ENCODE measurements around the gene KSR2.

KSR2 gene

GRCh38 chr12:117968151-117968789 lies 520 bp downstream of the KSR2 start:
- DNase-seq (ENCODE audit: low read depth in 1 of 2, low spot score in 1 of 2): no peak

DNA sequence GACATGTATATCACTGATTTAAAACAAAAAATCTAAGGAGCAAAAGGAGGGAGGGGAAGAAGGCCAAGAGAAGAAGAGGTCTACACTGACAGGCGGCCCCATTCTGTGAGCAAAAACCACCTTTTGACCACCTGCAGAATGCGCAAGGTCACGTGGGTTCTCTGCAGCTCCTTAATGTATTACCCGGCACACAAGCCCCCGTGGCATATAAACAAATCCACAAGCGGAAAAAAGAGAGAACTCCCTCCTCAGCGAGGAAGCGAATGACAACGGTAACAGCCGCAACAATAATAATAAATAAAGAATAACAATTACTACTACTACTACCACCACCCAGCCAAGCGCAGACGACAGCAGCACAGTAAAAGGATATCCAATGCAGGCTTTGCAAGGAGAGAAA lies 1.3 kb downstream of the KSR2 start:
- no peak for DNase-seq (ENCODE audit: low read depth in 1 of 2, low spot score in 1 of 2)

DNA sequence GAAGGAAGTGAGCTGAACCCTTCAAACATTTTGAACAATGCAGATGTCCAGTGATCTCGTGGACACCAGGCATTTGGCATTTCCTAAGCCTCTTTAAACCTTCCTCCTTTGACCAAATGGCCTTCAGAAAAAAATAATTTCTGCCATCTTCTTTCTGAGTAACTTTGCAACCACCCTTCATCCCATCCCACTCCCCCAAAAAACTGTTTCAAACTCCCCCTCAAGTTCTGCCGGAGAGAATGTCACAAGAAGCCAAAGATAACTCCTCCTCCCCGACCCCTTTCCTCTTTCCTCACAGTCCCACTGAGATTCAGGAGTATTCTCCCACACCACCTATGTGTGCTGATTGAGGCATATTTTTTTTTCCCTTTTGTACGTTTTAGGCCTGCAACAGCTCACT lies 1.7 kb downstream of the KSR2 start:
- DNase-seq (ENCODE audit: low read depth in 1 of 2, low spot score in 1 of 2): no peak

DNA sequence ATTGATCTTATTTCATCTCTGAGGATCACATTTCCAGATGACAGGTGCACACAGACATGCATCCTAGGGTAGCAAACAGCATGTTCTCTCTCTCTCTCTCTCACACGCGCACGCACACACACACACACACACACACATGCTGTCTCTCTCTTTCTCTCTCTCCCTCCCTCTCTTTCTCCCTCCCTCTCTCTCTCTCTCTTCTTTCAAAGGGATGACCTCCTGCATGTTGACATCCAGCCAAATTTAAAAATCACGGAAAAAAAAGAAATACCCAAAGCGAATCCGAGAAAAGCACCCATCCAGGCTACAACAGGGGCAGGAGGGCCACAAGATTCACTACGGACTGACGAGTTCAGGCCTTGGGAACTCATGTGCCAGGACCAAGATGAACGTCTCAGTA lies 2.3 kb downstream of the KSR2 start:
- no peak for DNase-seq (ENCODE audit: low read depth in 1 of 2, low spot score in 1 of 2)

- DNase-seq (ENCODE audit: low read depth in 1 of 2, low spot score in 1 of 2): no peak
These were observed 5.0 kb downstream of the KSR2 start for GRCh38 chr12:117963836-117964235.

DNA sequence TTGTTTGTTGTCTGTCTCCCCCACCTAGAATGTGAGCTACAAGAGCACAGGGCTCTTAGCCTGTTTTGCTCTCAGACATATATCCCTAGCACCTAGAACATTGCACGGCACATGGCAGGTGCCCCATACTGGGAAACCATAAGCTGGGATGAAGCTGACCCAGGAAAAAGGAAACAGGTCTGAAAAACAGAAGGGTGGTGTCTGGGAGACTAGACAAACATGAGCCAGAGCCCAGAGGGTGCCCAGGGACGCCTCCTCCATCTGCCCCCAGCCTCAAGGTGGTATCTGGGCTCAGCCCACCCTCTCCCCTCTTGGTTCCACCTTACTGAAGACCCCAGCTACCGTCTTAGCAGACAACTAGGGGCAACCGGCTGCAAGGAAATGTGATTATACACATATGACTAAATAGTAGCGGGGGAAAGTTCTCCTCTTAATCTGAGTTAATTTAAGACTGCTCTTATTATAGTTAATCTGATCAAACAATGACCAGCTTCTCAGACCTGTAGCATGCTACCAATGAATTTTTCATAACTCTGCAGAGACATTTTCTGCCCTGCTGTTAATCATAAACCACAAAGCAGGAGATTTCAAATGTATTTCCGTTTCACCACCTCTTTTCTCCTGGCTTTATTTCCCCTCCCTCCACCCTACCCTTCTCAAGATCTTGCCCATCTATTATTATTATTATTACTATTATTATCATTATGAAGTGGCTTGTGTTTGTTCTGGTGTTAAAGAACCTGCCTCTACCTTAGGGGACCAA lies 31.9 kb downstream of the KSR2 start:
- DNase-seq (ENCODE audit: low read depth in 1 of 2, low spot score in 1 of 2): no peak

DNA sequence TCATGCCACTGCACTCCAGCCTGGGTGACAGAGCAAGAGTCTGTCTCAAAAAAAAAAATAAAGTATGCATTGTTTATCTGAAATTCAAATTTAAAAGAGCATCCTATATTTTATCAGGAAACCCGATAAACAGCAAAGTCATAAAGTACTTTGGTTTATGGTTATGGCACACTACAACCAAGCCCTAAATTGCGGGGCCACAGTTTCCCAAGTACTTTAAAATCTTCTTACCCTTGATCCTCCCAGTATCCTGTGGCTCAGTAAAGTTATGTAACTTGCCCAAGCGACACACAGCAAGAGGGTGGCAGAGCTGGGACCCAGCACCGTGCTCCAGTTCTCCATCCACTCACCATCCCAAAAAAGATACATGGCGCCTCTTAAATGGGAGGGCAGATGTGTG lies 35.2 kb downstream of the KSR2 start:
- no peak for DNase-seq (ENCODE audit: low read depth in 1 of 2, low spot score in 1 of 2)

- no peak for DNase-seq (ENCODE audit: low read depth in 1 of 2, low spot score in 1 of 2)
These were observed 42.3 kb downstream of the KSR2 start for GRCh38 chr12:117926391-117926899.

DNA sequence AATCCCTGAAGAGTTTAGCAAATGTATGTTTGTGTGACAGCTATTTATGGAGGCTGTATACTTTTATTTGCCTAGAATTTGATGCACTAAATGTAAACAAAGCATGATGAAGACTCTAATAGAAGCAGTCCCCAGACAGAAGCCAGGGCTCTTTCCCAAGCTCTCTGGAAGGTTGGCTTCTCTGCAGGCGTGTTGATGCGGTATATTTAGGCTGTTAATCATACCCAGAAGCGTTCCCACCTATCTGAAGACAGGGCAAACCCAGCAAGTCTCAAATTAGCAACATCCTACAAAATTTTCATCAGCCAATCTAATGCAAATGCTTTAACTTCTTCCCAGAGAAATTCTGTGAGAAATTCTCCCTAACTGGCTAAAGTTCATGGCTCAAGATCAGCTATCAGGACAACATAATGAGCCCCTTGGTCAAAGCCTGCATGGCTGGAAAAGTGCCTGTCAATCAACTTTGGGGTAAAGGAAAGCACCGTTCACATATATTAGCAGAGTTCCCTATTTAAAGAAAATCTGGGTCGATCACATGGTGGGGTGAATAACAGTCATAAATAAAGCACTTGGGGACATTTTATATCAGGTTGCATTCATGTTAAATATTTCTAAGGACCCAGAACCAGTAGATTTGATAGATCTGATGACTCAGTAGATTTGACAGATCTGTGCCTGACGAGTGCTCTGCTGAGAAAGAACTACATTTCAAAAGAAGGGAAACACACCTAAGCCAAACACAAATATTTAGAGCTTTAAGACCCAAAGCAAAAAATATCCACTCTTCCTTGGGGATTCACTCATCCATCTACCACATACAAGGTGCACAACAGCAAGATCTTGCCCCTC lies 46.6 kb downstream of the KSR2 start:
- no peak for DNase-seq (ENCODE audit: low read depth in 1 of 2, low spot score in 1 of 2)

- DNase-seq (ENCODE audit: low read depth in 1 of 2, low spot score in 1 of 2): no peak
These were observed 49.3 kb downstream of the KSR2 start for GRCh38 chr12:117919479-117919878.

GRCh38 chr12:117914686-117915085 lies 54.1 kb downstream of the KSR2 start:
- no peak for DNase-seq (ENCODE audit: low read depth in 1 of 2, low spot score in 1 of 2)

- DNase-seq (ENCODE audit: low read depth in 1 of 2, low spot score in 1 of 2): no peak
These were observed 56.0 kb downstream of the KSR2 start for GRCh38 chr12:117912756-117913155.

GRCh38 chr12:117908411-117908810 lies 60.4 kb downstream of the KSR2 start:
- no peak for DNase-seq (ENCODE audit: low read depth in 1 of 2, low spot score in 1 of 2)

DNA sequence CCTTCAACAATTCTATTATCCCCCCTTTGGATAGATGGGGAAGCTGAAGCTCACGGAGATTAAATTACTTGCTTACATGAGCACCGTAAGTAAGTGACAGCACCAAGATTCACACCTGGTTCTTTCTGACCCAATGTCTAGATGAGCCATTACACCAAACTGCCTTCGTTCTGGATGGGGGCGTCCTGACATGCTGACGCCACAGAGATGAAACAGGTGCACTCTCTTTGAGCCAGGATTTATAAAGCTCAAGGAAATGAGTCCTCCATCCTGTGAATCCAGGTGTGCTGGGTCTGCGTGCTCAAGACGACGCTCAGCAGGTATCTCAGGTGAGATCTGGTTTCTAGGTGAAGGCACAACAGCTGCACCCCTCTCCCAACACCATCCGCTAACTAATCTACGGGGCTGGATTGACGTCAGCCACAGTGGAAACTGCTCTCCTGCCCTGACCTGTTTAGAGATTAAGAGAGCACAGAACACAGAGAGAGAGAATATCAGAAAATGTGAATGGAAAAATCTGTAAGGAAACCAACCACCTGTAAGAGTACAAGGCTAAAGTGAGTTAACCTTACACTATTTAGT lies 61.6 kb downstream of the KSR2 start:
- no peak for DNase-seq (ENCODE audit: low read depth in 1 of 2, low spot score in 1 of 2)

GRCh38 chr12:117904051-117904450 lies 64.7 kb downstream of the KSR2 start:
- no peak for DNase-seq (ENCODE audit: low read depth in 1 of 2, low spot score in 1 of 2)

- DNase-seq (ENCODE audit: low read depth in 1 of 2, low spot score in 1 of 2): no peak
These were observed 65.5 kb downstream of the KSR2 start for GRCh38 chr12:117903110-117903840.

DNA sequence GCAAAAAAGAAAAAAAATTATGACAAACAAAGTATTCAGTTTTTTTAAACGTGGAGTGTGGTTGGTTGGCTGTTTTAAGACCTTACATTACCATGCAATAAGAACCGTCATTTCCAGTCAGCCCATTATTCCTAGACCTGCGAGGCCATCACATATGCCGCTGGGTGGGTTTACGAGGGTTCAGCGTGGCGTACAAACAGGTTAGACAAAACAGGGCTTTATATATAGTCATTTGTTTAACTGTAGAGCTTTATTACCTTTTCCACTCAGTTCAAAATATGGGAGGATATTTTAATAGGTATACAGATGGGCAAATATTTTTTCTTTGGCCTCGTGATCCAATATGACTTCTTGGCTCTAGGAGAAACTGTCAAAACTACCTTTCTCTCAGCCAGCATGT lies 67.2 kb downstream of the KSR2 start:
- DNase-seq (ENCODE audit: low read depth in 1 of 2, low spot score in 1 of 2): no peak

- no peak for DNase-seq (ENCODE audit: low read depth in 1 of 2, low spot score in 1 of 2)
These were observed 68.2 kb downstream of the KSR2 start for GRCh38 chr12:117900561-117900960.

DNA sequence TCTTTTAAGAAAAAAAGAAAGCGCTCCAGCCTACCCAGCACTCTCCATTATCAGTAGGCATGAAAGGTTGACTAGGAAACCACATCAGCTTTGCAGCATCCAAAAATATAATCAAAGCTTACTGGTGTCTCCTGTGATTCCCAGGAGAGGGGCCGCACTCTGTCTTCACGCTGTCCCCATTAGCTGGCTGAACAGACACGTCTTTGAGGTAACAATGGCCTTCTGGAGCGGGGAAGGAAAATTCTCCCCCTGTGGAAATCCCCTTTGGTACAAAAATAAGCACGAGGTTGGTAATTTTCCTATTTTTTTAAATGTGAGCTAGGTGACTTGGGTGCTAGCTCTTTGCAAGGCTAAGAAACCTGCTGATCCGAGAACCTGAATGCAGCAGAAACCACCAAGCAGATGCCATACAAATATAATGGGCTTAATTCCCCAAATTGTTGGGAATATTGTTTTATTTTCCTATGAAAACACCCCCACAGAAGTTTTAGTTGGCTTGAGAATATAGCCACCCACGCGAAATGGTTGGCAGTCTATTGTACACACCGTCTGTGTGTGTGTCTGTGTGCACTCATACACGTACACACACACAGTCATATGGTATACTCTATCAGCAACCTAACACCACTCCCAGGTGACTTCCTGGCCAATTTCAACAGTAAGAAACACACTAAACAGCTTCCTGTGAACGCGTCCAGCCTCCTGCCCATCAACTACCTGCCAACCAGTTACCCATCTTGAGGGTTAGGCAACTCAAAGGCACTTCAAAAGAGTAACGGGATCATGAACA lies 71.2 kb downstream of the KSR2 start:
- no peak for DNase-seq (ENCODE audit: low read depth in 1 of 2, low spot score in 1 of 2)

- no peak for DNase-seq (ENCODE audit: low read depth in 1 of 2, low spot score in 1 of 2)
These were observed 72.8 kb downstream of the KSR2 start for GRCh38 chr12:117896009-117896408.
